IMR-90 (cell line): ENCODE measurements around the gene TTLL8. TPM values are rescaled to one million over a fixed set of nuclear protein-coding genes. Genes with fewer than 3 reads are reported as not detected.

ENCODE experiments used
- ATAC-seq: fragments of 200-7000 bp; cut with Tn5 transposase; 2 replicates; pipeline ENCODE4 v1.9.1; 2020; ENCODE audit warnings: low read depth, mild to moderate bottlenecking, moderate library complexity
- BruUV-seq: library from RNA; stranded (reverse); fragments of 400-500 nt; replicated peaks from 2 replicates; lab custom pipeline; 2021; lab: Mats Ljungman, UMichigan
- CTCF ChIA-PET: fragments of 300-600 bp; formaldehyde crosslinking; extraction: SDS; loops from one replicate; lab custom pipeline; 2021; ENCODE audit warnings: antibody characterized with exemption; lab: Yijun Ruan, JAX
- POLR2A ChIA-PET: fragments of 300-600 bp; sonication (Branson Sonifier 250); formaldehyde crosslinking; loops from one replicate; lab custom pipeline; 2022; ENCODE audit warnings: antibody characterized with exemption; ENCODE audit not compliant: unreplicated experiment; lab: Charles Lee
- DNase-seq: peaks from one replicate; pipeline ENCODE4 v3.0.0; 2013
- H2AFZ ChIP-seq: replicated peaks from 2 replicates; pipeline ENCODE3; 2013; ENCODE audit warnings: low read length, mild to moderate bottlenecking; ENCODE audit not compliant: poor library complexity
- H2AK5ac ChIP-seq: 2 replicates; pipeline ENCODE4 v1.6.1; 2013; ENCODE audit warnings: low read depth, low read length, inconsistent platforms
- H2AK9ac ChIP-seq: replicated peaks from 2 replicates; pipeline ENCODE3; 2013; ENCODE audit warnings: mild to moderate bottlenecking, low read depth, low read length, moderate library complexity; ENCODE audit not compliant: poor library complexity
- H2BK120ac ChIP-seq: 2 replicates; pipeline ENCODE4 v1.6.1; 2013; ENCODE audit warnings: low read depth, low read length, inconsistent platforms
- H2BK15ac ChIP-seq: 3 replicates; pipeline ENCODE4 v1.6.1; 2013; ENCODE audit warnings: low read depth, low read length, inconsistent platforms
- H2BK20ac ChIP-seq: 2 replicates; pipeline ENCODE4 v1.6.1; 2013; ENCODE audit warnings: low read depth, mild to moderate bottlenecking, inconsistent platforms, low read length, moderate library complexity
- H2BK5ac ChIP-seq: 2 replicates; pipeline ENCODE4 v1.6.1; 2013; ENCODE audit warnings: mild to moderate bottlenecking, low read depth, low read length, inconsistent platforms; ENCODE audit not compliant: poor library complexity, severe bottlenecking
- H3K14ac ChIP-seq: replicated peaks from 2 replicates; pipeline ENCODE4 v1.6.1; 2013; ENCODE audit warnings: low read depth, low read length, inconsistent platforms
- H3K18ac ChIP-seq: 2 replicates; pipeline ENCODE4 v1.6.1; 2013; ENCODE audit warnings: low read depth, low read length, control low read depth
- H3K23ac ChIP-seq: 2 replicates; pipeline ENCODE4 v1.6.1; 2013; ENCODE audit warnings: low read depth, low read length, inconsistent platforms
- H3K27ac ChIP-seq: 2 replicates; pipeline ENCODE4 v1.5.1; 2013; ENCODE audit warnings: mild to moderate bottlenecking, control low read depth, low read length; ENCODE audit not compliant: insufficient read depth
- H3K27me3 ChIP-seq: 2 replicates; pipeline ENCODE4 v1.6.1; 2013; ENCODE audit warnings: low read length; ENCODE audit not compliant: control insufficient read depth, insufficient read depth
- H3K36me3 ChIP-seq: 2 replicates; pipeline ENCODE4 v1.6.1; 2013; ENCODE audit warnings: low read length, mixed read lengths; ENCODE audit not compliant: control insufficient read depth, insufficient read depth
- H3K4ac ChIP-seq: 2 replicates; pipeline ENCODE4 v1.6.1; 2013; ENCODE audit warnings: low read depth, low read length, inconsistent platforms
- H3K4me1 ChIP-seq: 2 replicates; pipeline ENCODE4 v1.6.1; 2013; ENCODE audit warnings: low read length, mixed read lengths; ENCODE audit not compliant: control insufficient read depth, insufficient read depth
- H3K4me2 ChIP-seq: 2 replicates; pipeline ENCODE4 v1.6.1; 2013; ENCODE audit warnings: low read depth, mild to moderate bottlenecking, control low read depth, low read length, moderate library complexity
- H3K4me3 ChIP-seq: 2 replicates; pipeline ENCODE4 v1.5.1; 2013; ENCODE audit warnings: low read depth, mild to moderate bottlenecking, control low read depth, low read length, moderate library complexity; ENCODE audit not compliant: insufficient read depth
- H3K56ac ChIP-seq: 2 replicates; pipeline ENCODE4 v1.6.1; 2013; ENCODE audit warnings: low read length, inconsistent platforms; ENCODE audit not compliant: insufficient read depth; ENCODE audit errors: extremely low read depth
- H3K79me1 ChIP-seq, 2 experiments: 2 replicates each; pipeline ENCODE4 v1.6.1; 2013; ENCODE audit warnings: low read length in 2 of 2, inconsistent platforms in 1 of 2, low read depth in 1 of 2
- H3K9ac ChIP-seq: 2 replicates; pipeline ENCODE4 v1.6.1; 2013; ENCODE audit warnings: low read depth, low read length, control low read depth
- H3K9me1 ChIP-seq: 2 replicates; pipeline ENCODE4 v1.6.1; 2013; ENCODE audit warnings: low read length, inconsistent platforms; ENCODE audit not compliant: insufficient read depth
- H3K9me3 ChIP-seq: 2 replicates; pipeline ENCODE4 v1.6.1; 2013; ENCODE audit warnings: low read length; ENCODE audit not compliant: control insufficient read depth, insufficient read depth
- H4K20me1 ChIP-seq: 2 replicates; pipeline ENCODE4 v1.6.1; 2013; ENCODE audit warnings: low read length, inconsistent platforms; ENCODE audit not compliant: insufficient read depth
- H4K5ac ChIP-seq: 2 replicates; pipeline ENCODE4 v1.6.1; 2013; ENCODE audit warnings: mild to moderate bottlenecking, low read depth, low read length, control low read depth
- H4K8ac ChIP-seq, 2 experiments: 2 replicates each; pipeline ENCODE4 v1.6.1; 2013; ENCODE audit warnings: low read depth in 2 of 2, low read length in 2 of 2, control low read depth in 1 of 2, inconsistent platforms in 1 of 2
- H4K91ac ChIP-seq: 2 replicates; pipeline ENCODE4 v1.6.1; 2013; ENCODE audit warnings: low read depth, low read length, inconsistent platforms; ENCODE audit not compliant: insufficient read depth
- BHLHE40 ChIP-seq: fragments of 150-350 bp; IDR thresholded peaks from 2 replicates; pipeline ENCODE4 v1.6.1; 2016; ENCODE audit warnings: mild to moderate bottlenecking, low read depth, low read length
- CEBPB ChIP-seq: IDR thresholded peaks from 2 replicates; pipeline ENCODE4 v1.6.1; 2012; ENCODE audit warnings: low read depth, low read length, improper control_type of control experiment
- CHD1 ChIP-seq: IDR thresholded peaks from 2 replicates; pipeline ENCODE4 v1.6.1; 2012; ENCODE audit warnings: low read depth, low read length, improper control_type of control experiment
- FOS ChIP-seq: fragments of 150-350 bp; IDR thresholded peaks from 2 replicates; pipeline ENCODE4 v1.6.1; 2016; ENCODE audit warnings: low read depth, low read length
- MXI1 ChIP-seq: IDR thresholded peaks from 2 replicates; pipeline ENCODE4 v1.6.1; 2012; ENCODE audit warnings: low read depth, mild to moderate bottlenecking, low read length, moderate library complexity, borderline replicate concordance
- NFE2L2 ChIP-seq: fragments of 150-350 bp; IDR thresholded peaks from 2 replicates; pipeline ENCODE4 v1.6.1; 2016; ENCODE audit warnings: low read depth, mild to moderate bottlenecking, low read length
- POLR2A ChIP-seq: IDR thresholded peaks from 2 replicates; pipeline ENCODE4 v1.6.1; 2012; ENCODE audit warnings: mild to moderate bottlenecking, low read depth, low read length
- RFX5 ChIP-seq: IDR thresholded peaks from 2 replicates; pipeline ENCODE4 v1.8.0; 2012; ENCODE audit warnings: low read depth, mild to moderate bottlenecking, low read length, moderate library complexity
- WGBS, 2 experiments: methylation state at CpG; one replicate each; pipeline versions ENCODE4 v1.1.5 to v1.1.7; 2013; ENCODE audit warnings: missing lambda C conversion rate in 2 of 2; ENCODE audit not compliant: insufficient read length in 1 of 2; ENCODE audit errors: extremely low coverage in 2 of 2; 5-methylcytosine and 5-hydroxymethylcytosine counted together
- dilution Hi-C: fragments of 300-500 bp; cut with HindIII; formaldehyde crosslinking; loops from one replicate; pipeline ENCODE4 v1.14.3; 2018; ENCODE audit warnings: low sequenced_read_pairs; ENCODE audit not compliant: unreplicated experiment
- in situ Hi-C: fragments of 300-500 bp; cut with MboI; formaldehyde crosslinking; loops from 3 replicates; pipeline ENCODE4 v1.14.3; 2019; ENCODE audit warnings: low sequenced_read_pairs, inconsistent platforms, mixed read lengths
- intact Hi-C: fragments of 100-400 bp; cut with micrococcal nuclease; formaldehyde crosslinking; loops from 2 replicates; pipeline ENCODE4 v1.10.0; 2022
- polyA plus RNA-seq, 3 experiments: library from polyadenylated mRNA; depleted of rRNA; stranded (reverse); fragments of >200 nt; gene quantifications; 2 replicates each; pipeline ENCODE4 v1.2.3, GENCODE V29; 2012; ENCODE audit warnings: low replicate concordance in 1 of 3
- total RNA-seq: library from RNA; depleted of rRNA; stranded (reverse); fragments of >200 nt; gene quantifications from 2 replicates; pipeline ENCODE4 v1.2.3, GENCODE V29; 2012
- TF ChIP-seq, protein P1 (sequence below): fragments of 150-350 bp; IDR thresholded peaks from 2 replicates; pipeline ENCODE4 v1.6.1; 2016; ENCODE audit warnings: low read depth, mild to moderate bottlenecking, low read length, moderate library complexity, borderline replicate concordance
- TF ChIP-seq, protein P2 (sequence below): conservative IDR thresholded peaks from 2 replicates; pipeline ENCODE4 v1.5.1; 2012; ENCODE audit warnings: mild to moderate bottlenecking, low read depth, low read length, improper control_type of control experiment

Gene TTLL8
- total and polyA plus RNA-seq, 2 of the 4 experiments (the other 2 are of a cell fraction), result not detected

DNA sequence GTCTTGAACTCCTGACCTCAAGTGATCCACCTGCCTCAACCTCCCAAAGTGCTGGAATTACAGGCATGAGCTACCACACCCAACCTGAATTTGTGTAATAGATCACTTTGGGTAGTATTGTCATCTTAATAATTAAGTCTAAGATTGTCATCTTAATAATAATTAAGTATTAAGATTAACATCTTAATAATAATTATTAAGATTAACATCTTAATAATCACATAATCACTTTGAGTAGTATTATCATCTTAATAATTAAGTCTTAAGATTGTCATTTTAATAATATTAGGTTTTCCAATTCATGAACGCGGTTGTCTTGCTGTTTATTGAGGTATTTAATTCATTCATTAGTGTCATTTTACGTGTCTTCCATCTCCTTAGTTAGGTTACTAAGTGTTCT, 40.0 kb upstream of the TTLL8 start:
- Histone ChIP-seq H3K36me3 (no peaks in the 10 kb centered on the region), H3K18ac (no peak overlapping the region), H4K20me1 (no peaks in the 10 kb centered on the region), H4K5ac (no peak overlapping the region), H3K23ac (no peak overlapping the region), H3K27me3 (peaks cover 13% of the 10 kb centered on the region), H2BK20ac (no peak overlapping the region), H2BK120ac (no peak overlapping the region), H2AK9ac (no peak overlapping the region), H3K4ac (no peak overlapping the region), H2BK5ac (no peak overlapping the region), H3K4me2 (no peak overlapping the region), H3K56ac (no peak overlapping the region), H3K27ac (no peak overlapping the region), H4K8ac (no peak overlapping the region), H3K4me3 (no peak overlapping the region), H2AFZ (no peak overlapping the region), H3K4me1 (peaks cover 2% of the 10 kb centered on the region; the same call in 1 of the 2 replicates), H3K9me1 (no peaks in the 10 kb centered on the region), H3K9ac (no peak overlapping the region), H3K14ac (no peak overlapping the region), H3K79me1 (no peaks in the 10 kb centered on the region), H2BK15ac (no peak overlapping the region), H3K9me3 (no peaks in the 10 kb centered on the region), H4K91ac (no peak overlapping the region), H2AK5ac (no peak overlapping the region)
- no peak for ATAC-seq
- DNase-seq, result no peak
- dilution Hi-C loops, result no loop called here
- no TSS peak for BruUV-seq
- CTCF ChIA-PET, result no interaction called here
- no peak for TF ChIP-seq BHLHE40
- TF ChIP-seq NFE2L2, result no peak
- TF ChIP-seq, protein P1, sequence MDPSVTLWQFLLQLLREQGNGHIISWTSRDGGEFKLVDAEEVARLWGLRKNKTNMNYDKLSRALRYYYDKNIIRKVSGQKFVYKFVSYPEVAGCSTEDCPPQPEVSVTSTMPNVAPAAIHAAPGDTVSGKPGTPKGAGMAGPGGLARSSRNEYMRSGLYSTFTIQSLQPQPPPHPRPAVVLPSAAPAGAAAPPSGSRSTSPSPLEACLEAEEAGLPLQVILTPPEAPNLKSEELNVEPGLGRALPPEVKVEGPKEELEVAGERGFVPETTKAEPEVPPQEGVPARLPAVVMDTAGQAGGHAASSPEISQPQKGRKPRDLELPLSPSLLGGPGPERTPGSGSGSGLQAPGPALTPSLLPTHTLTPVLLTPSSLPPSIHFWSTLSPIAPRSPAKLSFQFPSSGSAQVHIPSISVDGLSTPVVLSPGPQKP, result no peak
- no peak for TF ChIP-seq RFX5
- no peak for TF ChIP-seq FOS
- TF ChIP-seq MXI1, result no peak
- TF ChIP-seq POLR2A, result no peak
- no peak for TF ChIP-seq CHD1
- TF ChIP-seq CEBPB, result no peak
- TF ChIP-seq, protein P2, sequence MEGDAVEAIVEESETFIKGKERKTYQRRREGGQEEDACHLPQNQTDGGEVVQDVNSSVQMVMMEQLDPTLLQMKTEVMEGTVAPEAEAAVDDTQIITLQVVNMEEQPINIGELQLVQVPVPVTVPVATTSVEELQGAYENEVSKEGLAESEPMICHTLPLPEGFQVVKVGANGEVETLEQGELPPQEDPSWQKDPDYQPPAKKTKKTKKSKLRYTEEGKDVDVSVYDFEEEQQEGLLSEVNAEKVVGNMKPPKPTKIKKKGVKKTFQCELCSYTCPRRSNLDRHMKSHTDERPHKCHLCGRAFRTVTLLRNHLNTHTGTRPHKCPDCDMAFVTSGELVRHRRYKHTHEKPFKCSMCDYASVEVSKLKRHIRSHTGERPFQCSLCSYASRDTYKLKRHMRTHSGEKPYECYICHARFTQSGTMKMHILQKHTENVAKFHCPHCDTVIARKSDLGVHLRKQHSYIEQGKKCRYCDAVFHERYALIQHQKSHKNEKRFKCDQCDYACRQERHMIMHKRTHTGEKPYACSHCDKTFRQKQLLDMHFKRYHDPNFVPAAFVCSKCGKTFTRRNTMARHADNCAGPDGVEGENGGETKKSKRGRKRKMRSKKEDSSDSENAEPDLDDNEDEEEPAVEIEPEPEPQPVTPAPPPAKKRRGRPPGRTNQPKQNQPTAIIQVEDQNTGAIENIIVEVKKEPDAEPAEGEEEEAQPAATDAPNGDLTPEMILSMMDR, result no peak
- in situ Hi-C loops, result no loop called here
- WGBS, 2 experiments, result no CpG with 5 or more reads among the region's 3 CpGs
- intact Hi-C loops, result no loop called here
- POLR2A ChIA-PET, result no interaction called here
